Panc1 (cell line): ENCODE data around the gene FSTL4.

Experiments used
- POLR2AphosphoS5 ChIP-seq: IDR thresholded peaks from 2 replicates; pipeline ENCODE4 v1.6.1; 2012; ENCODE audit warnings: mild to moderate bottlenecking, low read depth, low read length, moderate library complexity
- SIN3A ChIP-seq: IDR thresholded peaks from 2 replicates; pipeline ENCODE4 v1.6.1; 2012; ENCODE audit warnings: low read depth, mild to moderate bottlenecking, low read length, moderate library complexity, borderline replicate concordance; ENCODE audit not compliant: insufficient read depth
- TCF7L2 ChIP-seq: IDR thresholded peaks from 2 replicates; pipeline ENCODE4 v1.6.1; 2011; ENCODE audit warnings: mild to moderate bottlenecking, low read depth, low read length, inconsistent platforms
- TF ChIP-seq, protein P1 (sequence below): fragments of 450-650 bp; IDR thresholded peaks from 2 replicates; pipeline ENCODE4 v1.5.1; 2017; ENCODE audit warnings: mild to moderate bottlenecking
- TF ChIP-seq, protein P2 (sequence below), 2 experiments: IDR thresholded peaks; 2 replicates each; pipeline ENCODE4 v1.6.1; 2011 to 2012; ENCODE audit warnings: low read depth in 2 of 2, control low read depth in 1 of 2, low read length in 1 of 2, mild to moderate bottlenecking in 1 of 2, moderate library complexity in 1 of 2; ENCODE audit not compliant: insufficient read depth in 1 of 2

DNA sequence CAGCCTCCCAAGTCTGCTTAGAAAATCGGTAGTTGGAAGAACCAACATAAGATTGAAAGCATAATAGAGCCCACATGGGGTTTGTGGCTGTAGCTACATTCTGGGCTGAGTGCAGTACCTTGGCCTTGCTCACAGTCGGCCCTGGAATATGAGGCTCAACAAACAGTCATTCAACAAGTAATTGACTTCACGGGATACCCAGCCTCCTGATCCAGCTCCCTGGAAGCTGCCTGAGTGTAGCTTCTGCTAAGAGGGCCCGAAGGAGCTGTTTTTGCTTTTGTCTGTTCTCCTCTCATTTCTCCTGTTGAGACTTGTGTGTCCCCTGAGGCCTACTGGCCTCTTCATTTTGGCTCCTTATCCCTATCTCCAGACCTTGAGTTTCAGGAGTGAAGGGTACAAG is 389.8 kb downstream of the FSTL4 start:
- TF ChIP-seq, protein P1, sequence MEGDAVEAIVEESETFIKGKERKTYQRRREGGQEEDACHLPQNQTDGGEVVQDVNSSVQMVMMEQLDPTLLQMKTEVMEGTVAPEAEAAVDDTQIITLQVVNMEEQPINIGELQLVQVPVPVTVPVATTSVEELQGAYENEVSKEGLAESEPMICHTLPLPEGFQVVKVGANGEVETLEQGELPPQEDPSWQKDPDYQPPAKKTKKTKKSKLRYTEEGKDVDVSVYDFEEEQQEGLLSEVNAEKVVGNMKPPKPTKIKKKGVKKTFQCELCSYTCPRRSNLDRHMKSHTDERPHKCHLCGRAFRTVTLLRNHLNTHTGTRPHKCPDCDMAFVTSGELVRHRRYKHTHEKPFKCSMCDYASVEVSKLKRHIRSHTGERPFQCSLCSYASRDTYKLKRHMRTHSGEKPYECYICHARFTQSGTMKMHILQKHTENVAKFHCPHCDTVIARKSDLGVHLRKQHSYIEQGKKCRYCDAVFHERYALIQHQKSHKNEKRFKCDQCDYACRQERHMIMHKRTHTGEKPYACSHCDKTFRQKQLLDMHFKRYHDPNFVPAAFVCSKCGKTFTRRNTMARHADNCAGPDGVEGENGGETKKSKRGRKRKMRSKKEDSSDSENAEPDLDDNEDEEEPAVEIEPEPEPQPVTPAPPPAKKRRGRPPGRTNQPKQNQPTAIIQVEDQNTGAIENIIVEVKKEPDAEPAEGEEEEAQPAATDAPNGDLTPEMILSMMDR = no peak
- TF ChIP-seq SIN3A = no peak
- TF ChIP-seq TCF7L2 = no peak
- no peak for TF ChIP-seq POLR2AphosphoS5
- TF ChIP-seq, protein P2, sequence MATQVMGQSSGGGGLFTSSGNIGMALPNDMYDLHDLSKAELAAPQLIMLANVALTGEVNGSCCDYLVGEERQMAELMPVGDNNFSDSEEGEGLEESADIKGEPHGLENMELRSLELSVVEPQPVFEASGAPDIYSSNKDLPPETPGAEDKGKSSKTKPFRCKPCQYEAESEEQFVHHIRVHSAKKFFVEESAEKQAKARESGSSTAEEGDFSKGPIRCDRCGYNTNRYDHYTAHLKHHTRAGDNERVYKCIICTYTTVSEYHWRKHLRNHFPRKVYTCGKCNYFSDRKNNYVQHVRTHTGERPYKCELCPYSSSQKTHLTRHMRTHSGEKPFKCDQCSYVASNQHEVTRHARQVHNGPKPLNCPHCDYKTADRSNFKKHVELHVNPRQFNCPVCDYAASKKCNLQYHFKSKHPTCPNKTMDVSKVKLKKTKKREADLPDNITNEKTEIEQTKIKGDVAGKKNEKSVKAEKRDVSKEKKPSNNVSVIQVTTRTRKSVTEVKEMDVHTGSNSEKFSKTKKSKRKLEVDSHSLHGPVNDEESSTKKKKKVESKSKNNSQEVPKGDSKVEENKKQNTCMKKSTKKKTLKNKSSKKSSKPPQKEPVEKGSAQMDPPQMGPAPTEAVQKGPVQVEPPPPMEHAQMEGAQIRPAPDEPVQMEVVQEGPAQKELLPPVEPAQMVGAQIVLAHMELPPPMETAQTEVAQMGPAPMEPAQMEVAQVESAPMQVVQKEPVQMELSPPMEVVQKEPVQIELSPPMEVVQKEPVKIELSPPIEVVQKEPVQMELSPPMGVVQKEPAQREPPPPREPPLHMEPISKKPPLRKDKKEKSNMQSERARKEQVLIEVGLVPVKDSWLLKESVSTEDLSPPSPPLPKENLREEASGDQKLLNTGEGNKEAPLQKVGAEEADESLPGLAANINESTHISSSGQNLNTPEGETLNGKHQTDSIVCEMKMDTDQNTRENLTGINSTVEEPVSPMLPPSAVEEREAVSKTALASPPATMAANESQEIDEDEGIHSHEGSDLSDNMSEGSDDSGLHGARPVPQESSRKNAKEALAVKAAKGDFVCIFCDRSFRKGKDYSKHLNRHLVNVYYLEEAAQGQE (IDR thresholded peaks at IDR 0.05; ENCODE audit: insufficient read depth in 1 of 2, low read depth in 2 of 2, low read length in 1 of 2) = no peak
